A549 (cell line): ENCODE results near the gene PLXDC1. TPM values are rescaled to one million over a fixed set of nuclear protein-coding genes. Genes with fewer than 3 reads are reported as not detected.

Source experiments
- ATAC-seq, 2 experiments: fragments of 200-7000 bp in 1 of 2; fragments of >200 bp in 1 of 2; cut with Nextera tagmentation in 1 of 2; cut with Tn5 transposase in 1 of 2; 3 replicates each; pipeline versions ENCODE4 v1.8.0 to v1.9.1; 2018 to 2020; ENCODE audit warnings: mild to moderate bottlenecking in 1 of 2, moderate library complexity in 1 of 2
- CTCF ChIA-PET: fragments of 300-600 bp; sonication (Branson Sonifier 250); formaldehyde crosslinking; extraction: SDS; loops from one replicate; lab custom pipeline; 2021; ENCODE audit warnings: antibody characterized with exemption, inconsistent platforms; lab: Yijun Ruan, JAX
- POLR2A ChIA-PET: fragments of 350-600 bp; formaldehyde crosslinking; extraction: SDS; loops from one replicate; lab custom pipeline; 2021; ENCODE audit warnings: antibody characterized with exemption, inconsistent platforms; lab: Yijun Ruan, JAX
- DNase-seq, 2 experiments: peaks; one replicate each; pipeline versions ENCODE4 v3.0.0 to v3.0.0-alpha.2; 2011 to 2016; ENCODE audit warnings: low read depth in 1 of 2, low spot score in 1 of 2
- FAIRE-seq: peaks from 2 replicates; lab custom pipeline; 2011; peaks lifted over from hg19 to GRCh38; lab: Jason Lieb, UNC
- H3K27ac ChIP-seq, 2 experiments: fragments of >200 bp; sonication (Bioruptor Twin); formaldehyde crosslinking; 3 replicates each; pipeline ENCODE4 v1.5.1; 2016 to 2017
- H3K4me1 ChIP-seq: fragments of >200 bp; sonication (Bioruptor Twin); formaldehyde crosslinking; 3 replicates; pipeline ENCODE4 v1.6.1; 2016
- H3K4me2 ChIP-seq: fragments of >200 bp; sonication (Bioruptor Twin); formaldehyde crosslinking; 3 replicates; pipeline ENCODE4 v1.6.1; 2016
- H3K4me3 ChIP-seq: fragments of >200 bp; sonication (Bioruptor Twin); formaldehyde crosslinking; 3 replicates; pipeline ENCODE4 v1.5.1; 2016
- H3K9me3 ChIP-seq: fragments of >200 bp; sonication (Bioruptor Twin); formaldehyde crosslinking; 3 replicates; pipeline ENCODE4 v1.6.1; 2016
- ATOH8 ChIP-seq: fragments of 250-450 bp; sonication (Bioruptor Pico); IDR thresholded peaks from 2 replicates; pipeline ENCODE4 v1.5.0; 2020; ENCODE audit warnings: low read depth, mild to moderate bottlenecking, moderate library complexity
- CBX2 ChIP-seq: fragments of 200-600 bp; sonication (generic); IDR thresholded peaks from 2 replicates; pipeline ENCODE4 v1.6.1; 2016; ENCODE audit warnings: low read depth, mild to moderate bottlenecking, borderline replicate concordance
- CHD2 ChIP-seq: fragments of 150-350 bp; IDR thresholded peaks from 2 replicates; pipeline ENCODE4 v1.6.1; 2014; ENCODE audit warnings: low read length; ENCODE audit not compliant: partially characterized antibody
- E2F6 ChIP-seq: IDR thresholded peaks from 2 replicates; pipeline ENCODE4 v1.6.1; 2012; ENCODE audit warnings: low read depth, borderline replicate concordance
- ESRRA ChIP-seq: fragments of 150-350 bp; IDR thresholded peaks from 2 replicates; pipeline ENCODE4 v1.6.1; 2014; ENCODE audit warnings: mild to moderate bottlenecking, low read length, borderline replicate concordance
- HEYL ChIP-seq: fragments of 250-450 bp; sonication (Bioruptor Pico); IDR thresholded peaks from 2 replicates; pipeline ENCODE4 v1.8.0; 2021; ENCODE audit warnings: mild to moderate bottlenecking, moderate library complexity
- HMGXB4 ChIP-seq: fragments of 250-450 bp; sonication (Bioruptor Pico); IDR thresholded peaks from 2 replicates; pipeline ENCODE4 v1.5.0; 2021; ENCODE audit warnings: mild to moderate bottlenecking, moderate library complexity, borderline replicate concordance
- KDM1A ChIP-seq: fragments of 200-600 bp; sonication (generic); IDR thresholded peaks from 2 replicates; pipeline ENCODE4 v1.6.1; 2016; ENCODE audit warnings: low read depth, mild to moderate bottlenecking
- MAZ ChIP-seq: fragments of 150-350 bp; IDR thresholded peaks from 2 replicates; pipeline ENCODE4 v1.6.1; 2014; ENCODE audit warnings: antibody characterized with exemption, low read depth, low read length, borderline replicate concordance
- MYC ChIP-seq: IDR thresholded peaks from 2 replicates; pipeline ENCODE4 v1.6.1; 2012; ENCODE audit warnings: mild to moderate bottlenecking, inconsistent platforms, low read length, improper control_type of control experiment, borderline replicate concordance
- NFE2L2 ChIP-seq: fragments of 150-350 bp; conservative IDR thresholded peaks from 2 replicates; pipeline ENCODE4 v1.6.1; 2014; ENCODE audit warnings: low read length
- POLR2A ChIP-seq: IDR thresholded peaks from 2 replicates; pipeline ENCODE4 v1.6.1; 2012; ENCODE audit warnings: mild to moderate bottlenecking, low read length
- POLR2AphosphoS2 ChIP-seq: conservative IDR thresholded peaks from 2 replicates; pipeline ENCODE4 v1.6.1; 2012; ENCODE audit warnings: low read length, improper control_type of control experiment, inconsistent platforms
- RCOR1 ChIP-seq: fragments of 150-350 bp; IDR thresholded peaks from 2 replicates; pipeline ENCODE4 v1.6.1; 2014; ENCODE audit warnings: antibody characterized with exemption, low read length, low read depth
- RFX5 ChIP-seq: fragments of 450-650 bp; IDR thresholded peaks from 2 replicates; pipeline ENCODE4 v1.7.1; 2014; ENCODE audit warnings: antibody characterized with exemption, mild to moderate bottlenecking, moderate library complexity
- USF2 ChIP-seq: fragments of 450-650 bp; IDR thresholded peaks from 2 replicates; pipeline ENCODE4 v1.6.1; 2014; ENCODE audit warnings: antibody characterized with exemption
- ZC3H11A ChIP-seq: fragments of 450-650 bp; IDR thresholded peaks from 2 replicates; pipeline ENCODE4 v1.6.1; 2014; ENCODE audit warnings: antibody characterized with exemption, mild to moderate bottlenecking
- ZNF302 ChIP-seq: fragments of 250-450 bp; sonication (Bioruptor Pico); IDR thresholded peaks from 2 replicates; pipeline ENCODE4 v1.9.0; 2021; ENCODE audit warnings: inconsistent platforms, mild to moderate bottlenecking, moderate library complexity
- WGBS: methylation state at CpG from one replicate; pipeline ENCODE4 v1.1.6; 2017; ENCODE audit errors: missing lambda C conversion rate; 5-methylcytosine and 5-hydroxymethylcytosine counted together
- polyA plus RNA-seq, 4 experiments: library from polyadenylated mRNA; depleted of rRNA in 3 of 4; stranded (reverse); fragments of >200 nt; fragmentation: RNase III in 1 of 4; extraction: RNeasy Plus Mini Kit Qiagen cat#74134 plus additional on column Dnase treatment in 1 of 4; gene quantifications; 2 replicates in 3 of 4; 3 replicates in 1 of 4; pipeline ENCODE4 v1.2.3, GENCODE V29; 2011 to 2017

PLXDC1 gene
- polyA plus RNA-seq, 2 of the 4 experiments (the other 2 are of a cell fraction), result 0.31 to 0.36 TPM

- H3K9me3 ChIP-seq, result no peaks in the 10 kb centered on the region
- no peak overlapping the region for H3K4me2 ChIP-seq
- H3K27ac ChIP-seq, result no peak overlapping the region
- FAIRE-seq (no peak), DNase-seq (no peak), ATAC-seq (no peak)
- ChIA-PET CTCF (interaction anchor here (1.2 to 2.2 kb wide), 3 partner anchors 11 to 60 kb away, joined by 4 to 5 read pairs (median 4); no protein-coding TSS in a partner anchor), POLR2A (no interaction called here)
- H3K4me1 ChIP-seq, result no peaks in the 10 kb centered on the region
- WGBS, result 56% methylated on average over 6 of the region's 6 CpGs
- no peak for TF ChIP-seq USF2
- H3K4me3 ChIP-seq, result no peak overlapping the region
Observed at GRCh38 chr17:39092692-39093230, 58.7 kb downstream of the PLXDC1 start.

GRCh38 chr17:39090908-39091665 is 60.4 kb downstream of the PLXDC1 start:
- Histone ChIP-seq H3K9me3 (no peaks in the 10 kb centered on the region), H3K4me3 (no peak overlapping the region), H3K27ac (no peak overlapping the region), H3K4me2 (no peak overlapping the region), H3K4me1 (no peaks in the 10 kb centered on the region)
- FAIRE-seq (no peak), DNase-seq (no peak), ATAC-seq (no peak)
- CTCF ChIA-PET, result interaction anchor here (0.8 kb wide), 1 partner anchor 8 kb away, joined by 4 read pairs; no protein-coding TSS in a partner anchor
- POLR2A ChIA-PET, result no interaction called here
- TF ChIP-seq MAZ (no peak), ZC3H11A (no peak), HMGXB4 (CRISPR knock-in tag) (no peak), NFE2L2 (no peak), KDM1A (no peak), ATOH8 (no peak), RCOR1 (no peak), POLR2AphosphoS2 (no peak), ZNF302 (CRISPR knock-in tag) (no peak), CHD2 (no peak), HEYL (CRISPR knock-in tag) (no peak), MYC (no peak), POLR2A (no peak)
- WGBS, result 80% methylated on average over 15 of the region's 15 CpGs

GRCh38 chr17:39090400-39090799 is 61.0 kb downstream of the PLXDC1 start:
- ATAC-seq (no peak), FAIRE-seq (no peak), DNase-seq (no peak)
- 63% methylated on average over 9 of the region's 9 CpGs for WGBS
- no peak overlapping the region for H3K27ac ChIP-seq
- H3K4me2 ChIP-seq, result no peak overlapping the region
- TF ChIP-seq CBX2 (no peak), POLR2AphosphoS2 (no peak), E2F6 (no peak), RFX5 (no peak), POLR2A (no peak), ESRRA (no peak)
- H3K4me3 ChIP-seq, result no peak overlapping the region
- CTCF ChIA-PET, result no interaction called here
- POLR2A ChIA-PET, result no interaction called here
- H3K9me3 ChIP-seq, result no peaks in the 10 kb centered on the region
- no peaks in the 10 kb centered on the region for H3K4me1 ChIP-seq
